KOPT-K1 (cell line): ENCODE data around the gene RIMBP2.

Experiments used
- H3K27ac ChIP-seq: fragments of 200-600 bp; sonication (generic); 2 replicates; pipeline ENCODE4 v1.5.1; 2016; ENCODE audit warnings: antibody characterized with exemption, mild to moderate bottlenecking, low read depth, low read length; ENCODE audit not compliant: poor library complexity, severe bottlenecking
- H3K36me3 ChIP-seq: fragments of 200-600 bp; sonication (generic); 2 replicates; pipeline ENCODE4 v1.5.1; 2017; ENCODE audit warnings: antibody characterized with exemption, mild to moderate bottlenecking, low read length, moderate library complexity; ENCODE audit not compliant: insufficient read depth
- H3K9me3 ChIP-seq: fragments of 200-600 bp; sonication (generic); 2 replicates; pipeline ENCODE4 v1.5.1; 2017; ENCODE audit warnings: antibody characterized with exemption, low read length, mild to moderate bottlenecking; ENCODE audit not compliant: insufficient read depth, poor library complexity, severe bottlenecking

Gene RIMBP2

GRCh38 chr12:130549361-130549760, 166.7 kb downstream of the RIMBP2 start:
- H3K36me3 ChIP-seq = no peaks in the 10 kb centered on the region
- H3K27ac ChIP-seq = no peak overlapping the region
- H3K9me3 ChIP-seq = peaks cover 15% of the 10 kb centered on the region

GRCh38 chr12:130547480-130548155, 168.5 kb downstream of the RIMBP2 start:
- Histone ChIP-seq H3K9me3 (peaks cover 15% of the 10 kb centered on the region), H3K36me3 (no peaks in the 10 kb centered on the region)

GRCh38 chr12:130546494-130546893, 169.6 kb downstream of the RIMBP2 start:
- H3K27ac ChIP-seq = no peak overlapping the region
- peaks cover 20% of the 10 kb centered on the region for H3K9me3 ChIP-seq
- H3K36me3 ChIP-seq = no peaks in the 10 kb centered on the region

More at GRCh38 chr12:130547480-130548155, 168.5 kb downstream of the RIMBP2 start:
- no peak overlapping the region for H3K27ac ChIP-seq

- no peaks in the 10 kb centered on the region for H3K36me3 ChIP-seq
- peaks cover 20% of the 10 kb centered on the region for H3K9me3 ChIP-seq
- H3K27ac ChIP-seq = no peak overlapping the region
Measured at GRCh38 chr12:130545475-130545874, 170.6 kb downstream of the RIMBP2 start.

- H3K36me3 ChIP-seq = no peaks in the 10 kb centered on the region
- peaks cover 22% of the 10 kb centered on the region for H3K9me3 ChIP-seq
- H3K27ac ChIP-seq = no peak overlapping the region
Measured at GRCh38 chr12:130540376-130540775, 175.7 kb downstream of the RIMBP2 start.

GRCh38 chr12:130538343-130539095, 177.6 kb downstream of the RIMBP2 start:
- Histone ChIP-seq H3K27ac (no peak overlapping the region), H3K36me3 (no peaks in the 10 kb centered on the region), H3K9me3 (peaks cover 22% of the 10 kb centered on the region)

- peaks cover 22% of the 10 kb centered on the region for H3K9me3 ChIP-seq
- no peaks in the 10 kb centered on the region for H3K36me3 ChIP-seq
- no peak overlapping the region for H3K27ac ChIP-seq
Measured at GRCh38 chr12:130537655-130538054, 178.4 kb downstream of the RIMBP2 start.

- H3K36me3 ChIP-seq = no peaks in the 10 kb centered on the region
- H3K9me3 ChIP-seq = peaks cover 18% of the 10 kb centered on the region
- H3K27ac ChIP-seq = no peak overlapping the region
Measured at GRCh38 chr12:130537051-130537450, 179.0 kb downstream of the RIMBP2 start.

- no peaks in the 10 kb centered on the region for H3K36me3 ChIP-seq
- no peaks in the 10 kb centered on the region for H3K9me3 ChIP-seq
- no peak overlapping the region for H3K27ac ChIP-seq
Measured at GRCh38 chr12:130530429-130530828, 185.7 kb downstream of the RIMBP2 start.

- H3K36me3 ChIP-seq = no peaks in the 10 kb centered on the region
- H3K9me3 ChIP-seq = no peaks in the 10 kb centered on the region
- H3K27ac ChIP-seq = no peak overlapping the region
Measured at GRCh38 chr12:130529781-130530180, 186.3 kb downstream of the RIMBP2 start.

- Histone ChIP-seq H3K27ac (no peak overlapping the region), H3K36me3 (no peaks in the 10 kb centered on the region), H3K9me3 (no peaks in the 10 kb centered on the region)
Measured at GRCh38 chr12:130527239-130527638, 188.9 kb downstream of the RIMBP2 start.

GRCh38 chr12:130526813-130527212, 189.3 kb downstream of the RIMBP2 start:
- Histone ChIP-seq H3K36me3 (no peaks in the 10 kb centered on the region), H3K9me3 (no peaks in the 10 kb centered on the region)

GRCh38 chr12:130525384-130526172, 190.5 kb downstream of the RIMBP2 start:
- H3K36me3 ChIP-seq = no peaks in the 10 kb centered on the region
- no peaks in the 10 kb centered on the region for H3K9me3 ChIP-seq
- H3K27ac ChIP-seq = no peak overlapping the region

More at GRCh38 chr12:130526813-130527212, 189.3 kb downstream of the RIMBP2 start:
- H3K27ac ChIP-seq = no peak overlapping the region

GRCh38 chr12:130524759-130525158, 191.3 kb downstream of the RIMBP2 start:
- H3K9me3 ChIP-seq = no peaks in the 10 kb centered on the region
- no peaks in the 10 kb centered on the region for H3K36me3 ChIP-seq
- H3K27ac ChIP-seq = no peak overlapping the region
